Panc1 (cell line): ENCODE results near the gene SLC37A4. TPM values are rescaled to one million over a fixed set of nuclear protein-coding genes. Genes with fewer than 3 reads are reported as not detected.
"Not testable (repeated sequence)": the region's sequence is repeated elsewhere in the genome, so short reads cannot be mapped to it uniquely, and the experiment has no call there.

Experiments used
- ATAC-seq: fragments of 200-7000 bp; cut with Tn5 transposase; 2 replicates; pipeline ENCODE4 v1.9.1; 2020; ENCODE audit warnings: mild to moderate bottlenecking, moderate library complexity
- BruUV-seq: library from RNA; stranded (reverse); fragments of 400-500 nt; replicated peaks from 2 replicates; lab custom pipeline; 2021; lab: Mats Ljungman, UMichigan
- CTCF ChIA-PET: fragments of 300-600 bp; sonication (Branson Sonifier 250); formaldehyde crosslinking; loops from one replicate; lab custom pipeline; 2022; ENCODE audit warnings: antibody characterized with exemption; lab: Charles Lee
- POLR2A ChIA-PET: fragments of 300-600 bp; sonication (Branson Sonifier 250); formaldehyde crosslinking; loops from one replicate; lab custom pipeline; 2022; ENCODE audit warnings: antibody characterized with exemption; lab: Charles Lee
- DNase-seq: peaks from one replicate; pipeline ENCODE4 v3.0.0-alpha.2; 2010; ENCODE audit warnings: low read depth, low spot score
- H3K27ac ChIP-seq: 2 replicates; pipeline ENCODE4 v1.5.1; 2011; ENCODE audit warnings: mild to moderate bottlenecking, low read length, inconsistent platforms
- H3K27me3 ChIP-seq: fragments of 200-500 bp; sonication (Bioruptor generic); 2 replicates; pipeline ENCODE4 v1.6.0; 2014; ENCODE audit warnings: low read length, inconsistent platforms; ENCODE audit not compliant: control insufficient read depth, insufficient read depth
- H3K36me3 ChIP-seq: fragments of 200-500 bp; sonication (Bioruptor generic); 2 replicates; pipeline ENCODE4 v1.5.1; 2014; ENCODE audit warnings: inconsistent platforms, mild to moderate bottlenecking, low read length, moderate library complexity; ENCODE audit not compliant: control insufficient read depth, insufficient read depth
- H3K4me1 ChIP-seq: 2 replicates; pipeline ENCODE4 v1.5.1; 2011; ENCODE audit warnings: inconsistent platforms, mild to moderate bottlenecking, low read length, moderate library complexity; ENCODE audit not compliant: control insufficient read depth, insufficient read depth
- H3K4me3 ChIP-seq, 2 experiments: 2 replicates each; pipeline ENCODE4 v1.5.1; 2011 to 2012; ENCODE audit warnings: low read depth in 2 of 2, low read length in 2 of 2, mild to moderate bottlenecking in 2 of 2, inconsistent platforms in 1 of 2, moderate library complexity in 1 of 2
- H3K9me3 ChIP-seq: fragments of 200-500 bp; sonication (Bioruptor generic); 2 replicates; pipeline ENCODE4 v1.5.1; 2014; ENCODE audit warnings: low read depth, mild to moderate bottlenecking, inconsistent platforms, low read length, moderate library complexity; ENCODE audit not compliant: control insufficient read depth, insufficient read depth
- CTCF ChIP-seq: fragments of 450-650 bp; IDR thresholded peaks from 2 replicates; pipeline ENCODE4 v1.5.1; 2017; ENCODE audit warnings: mild to moderate bottlenecking
- POLR2AphosphoS5 ChIP-seq: IDR thresholded peaks from 2 replicates; pipeline ENCODE4 v1.6.1; 2012; ENCODE audit warnings: mild to moderate bottlenecking, low read depth, low read length, moderate library complexity
- REST ChIP-seq, 2 experiments: IDR thresholded peaks; 2 replicates each; pipeline ENCODE4 v1.6.1; 2011 to 2012; ENCODE audit warnings: low read depth in 2 of 2, control low read depth in 1 of 2, low read length in 1 of 2, mild to moderate bottlenecking in 1 of 2, moderate library complexity in 1 of 2; ENCODE audit not compliant: insufficient read depth in 1 of 2
- SIN3A ChIP-seq: IDR thresholded peaks from 2 replicates; pipeline ENCODE4 v1.6.1; 2012; ENCODE audit warnings: low read depth, mild to moderate bottlenecking, low read length, moderate library complexity, borderline replicate concordance; ENCODE audit not compliant: insufficient read depth
- TCF7L2 ChIP-seq: IDR thresholded peaks from 2 replicates; pipeline ENCODE4 v1.6.1; 2011; ENCODE audit warnings: mild to moderate bottlenecking, low read depth, low read length, inconsistent platforms
- in situ Hi-C: cut with HindIII; loops from 2 replicates; pipeline ENCODE4 v1.10.0; 2016; ENCODE audit warnings: low sequenced_read_pairs, low pct_unique_long_range_greater_than_20kb
- intact Hi-C: fragments of 100-400 bp; cut with micrococcal nuclease; formaldehyde crosslinking; loops from one replicate; pipeline ENCODE4 v1.10.0; 2022; ENCODE audit not compliant: unreplicated experiment
- total RNA-seq: library from RNA; stranded (reverse); gene quantifications from one replicate; pipeline ENCODE4 v1.2.1, GENCODE V29; 2021; ENCODE audit not compliant: unreplicated experiment

The SLC37A4 gene
- total RNA-seq, 1 experiment from 2014 or later = 33.2 TPM

GRCh38 chr11:118997627-118998387, 32.9 kb downstream of the SLC37A4 start, which contains the start of gene CENATAC:
TSS of gene CENATAC (plus strand) at chr11:118998138. CDS start at chr11:118998198, 60 bp downstream.
- peak; percentile 99 for ATAC-seq
- ChIA-PET POLR2A (interaction anchor here (0.5 to 0.6 kb wide), 3 partner anchors 14 to 425 kb away, joined by 3 to 8 read pairs (median 4); partner anchors contain the start of gene ARCN1), CTCF (interaction anchor here (0.7 to 1.0 kb wide), 2 partner anchors 9 to 208 kb away, joined by 3 to 15 read pairs; partner anchors contain the start of gene CBL)
- Histone ChIP-seq H3K27ac (peak within 1 kb of the TSS; percentile 83), H3K9me3 (no peaks in the 10 kb centered on the region), H3K36me3 (peaks cover 14% of the 10 kb centered on the region), H3K27me3 (no peaks in the 10 kb centered on the region), H3K4me1 (peaks cover 16% of the 10 kb centered on the region), H3K4me3 (peak within 1 kb of the TSS; percentile 75 to 91)
- TF ChIP-seq POLR2AphosphoS5 (peak; percentile 97), SIN3A (0 out of 2 replicates have a peak, but pooled peaks have one; percentile 40), TCF7L2 (no peak)
- no peak for DNase-seq
- BruUV-seq = no TSS peak
- intact Hi-C loops = no loop called here
- in situ Hi-C loops = no loop called here

GRCh38 chr11:118996926-118997626, 33.6 kb downstream of the SLC37A4 start:
- peak overlapping the region; percentile 75 to 91 for H3K4me3 ChIP-seq
- no peaks in the 10 kb centered on the region for H3K27me3 ChIP-seq
- BruUV-seq = TSS peak; percentile 82
- H3K4me1 ChIP-seq = peaks cover 16% of the 10 kb centered on the region
- H3K9me3 ChIP-seq = no peaks in the 10 kb centered on the region
- H3K27ac ChIP-seq = peak overlapping the region; percentile 83
- TF ChIP-seq TCF7L2 (no peak), POLR2AphosphoS5 (no peak), SIN3A (no peak), CTCF (no peak), REST (IDR thresholded peaks at IDR 0.05; ENCODE audit: insufficient read depth in 1 of 2, low read depth in 2 of 2, low read length in 1 of 2) (no peak)
- in situ Hi-C loops = no loop called here
- ATAC-seq = peak; percentile 16
- CTCF ChIA-PET = interaction anchor here (1.0 kb wide), 1 partner anchor 8 kb away, joined by 3 read pairs; no protein-coding TSS in a partner anchor
- POLR2A ChIA-PET = interaction anchor here (0.6 kb wide), 2 partner anchors 47 to 425 kb away, joined by 4 to 8 read pairs; partner anchors contain the start of gene ARCN1
- intact Hi-C loops = no loop called here
- peaks cover 14% of the 10 kb centered on the region for H3K36me3 ChIP-seq
- no peak for DNase-seq

- DNase-seq, CTCF ChIA-PET, H3K27ac ChIP-seq, ATAC-seq, H3K36me3 ChIP-seq, H3K27me3 ChIP-seq, POLR2A ChIA-PET, BruUV-seq, H3K9me3 ChIP-seq, H3K4me1 ChIP-seq, H3K4me3 ChIP-seq, in situ Hi-C loops, intact Hi-C loops: not testable (repeated sequence)
These were observed 39.1 kb downstream of the SLC37A4 start for GRCh38 chr11:118991486-118992038.
